ENCODE data around the gene NTM. TPM values are rescaled to one million over a fixed set of nuclear protein-coding genes. Genes with fewer than 3 reads are reported as not detected.

The NTM gene
- total RNA-seq, 2 experiments from 2014 or later = not detected

DNA sequence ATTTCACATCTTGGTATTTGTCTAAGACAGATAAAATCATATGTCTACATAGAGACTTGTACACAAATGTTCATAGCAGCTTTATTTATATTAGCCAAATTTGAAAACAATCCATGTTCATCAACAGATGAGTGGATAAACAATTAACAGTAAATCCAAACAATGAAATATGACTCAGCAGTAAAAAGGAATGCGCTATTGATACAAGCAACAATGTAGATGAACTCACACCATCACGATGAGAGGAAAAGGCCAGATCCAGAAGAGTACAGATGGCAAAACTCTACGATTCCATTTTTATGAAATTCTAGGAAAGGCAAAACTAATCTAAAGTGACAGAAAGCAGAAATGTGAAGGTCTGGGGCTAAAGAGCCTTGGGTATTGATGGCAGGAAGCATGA, 384.3 kb downstream of the NTM start:
- Mint-ChIP-seq H3K27ac (no peak overlapping the region), H3K27me3 (no peaks in the 10 kb centered on the region), H3K4me1 (no peaks in the 10 kb centered on the region), H3K9me3 (peaks cover 6% of the 10 kb centered on the region), H3K4me3 (no peak overlapping the region), H3K36me3 (ENCODE audit: low read depth) (no peaks in the 10 kb centered on the region)
- no peak for DNase-seq
- POLR2A ChIA-PET = no interaction called here
- CTCF ChIA-PET = no interaction called here

DNA sequence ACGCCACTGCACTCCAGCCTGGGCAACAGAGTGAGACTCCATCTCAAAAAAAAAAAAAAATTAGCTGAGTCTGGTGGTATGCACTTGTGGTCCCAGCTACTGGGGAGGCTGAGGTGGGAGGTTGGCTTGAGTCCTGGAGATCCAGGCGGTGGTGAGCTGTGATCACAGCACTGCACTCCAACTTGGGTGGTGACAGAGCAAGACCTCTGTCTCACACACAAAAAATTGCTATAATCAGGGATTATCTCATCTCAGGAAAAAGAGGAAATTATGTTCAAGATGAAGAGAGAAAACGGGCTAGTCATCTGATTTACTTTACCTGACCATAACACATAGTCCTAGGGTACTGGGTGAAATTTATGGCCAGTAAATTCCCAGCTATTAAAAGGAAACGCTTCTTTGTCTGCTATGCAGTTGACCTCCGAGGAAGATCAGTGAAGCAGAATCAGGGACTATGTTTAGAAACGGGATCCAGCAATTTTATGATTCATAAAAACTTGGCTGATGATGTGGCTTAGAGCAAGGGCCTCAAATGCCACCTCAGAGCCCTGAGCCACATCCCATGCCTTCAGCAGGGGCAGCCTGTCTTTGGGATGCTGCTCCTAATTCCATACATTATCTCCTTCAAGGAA, 386.2 kb downstream of the NTM start:
- CTCF ChIA-PET = interaction anchor here (1.6 kb wide), 1 partner anchor 8 kb away, joined by 6 read pairs; no protein-coding TSS in a partner anchor
- no peaks in the 10 kb centered on the region for H3K36me3 Mint-ChIP-seq (ENCODE audit: low read depth)
- no peak overlapping the region for H3K27ac Mint-ChIP-seq
- POLR2A ChIA-PET = no interaction called here
- H3K4me3 Mint-ChIP-seq = no peak overlapping the region
- H3K9me3 Mint-ChIP-seq = peaks cover 10% of the 10 kb centered on the region
- no peak for DNase-seq
- no peaks in the 10 kb centered on the region for H3K27me3 Mint-ChIP-seq
- H3K4me1 Mint-ChIP-seq = no peaks in the 10 kb centered on the region

DNA sequence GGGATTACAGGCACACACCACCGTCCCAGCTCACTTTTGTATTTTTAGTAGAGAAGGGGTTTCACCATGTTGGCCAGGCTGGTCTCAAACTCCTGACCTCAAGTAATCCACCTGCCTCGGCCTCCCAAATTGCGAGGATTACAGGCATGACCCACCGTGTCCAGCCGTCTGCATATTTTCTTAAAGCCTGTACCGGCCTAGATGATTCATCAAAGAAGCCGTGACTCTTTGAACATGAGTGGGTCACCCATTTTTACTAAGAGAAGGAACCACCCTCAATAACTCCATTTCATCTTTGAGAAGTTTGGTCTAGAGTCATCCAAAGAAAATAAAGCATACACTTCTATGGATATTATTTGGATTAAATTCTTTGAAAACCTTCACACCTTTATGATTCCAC, 388.3 kb downstream of the NTM start:
- Mint-ChIP-seq H3K27me3 (no peaks in the 10 kb centered on the region), H3K4me3 (no peak overlapping the region), H3K36me3 (ENCODE audit: low read depth) (no peaks in the 10 kb centered on the region), H3K4me1 (no peaks in the 10 kb centered on the region), H3K27ac (no peak overlapping the region), H3K9me3 (peaks cover 4% of the 10 kb centered on the region)
- ChIA-PET POLR2A (no interaction called here), CTCF (no interaction called here)
- DNase-seq = no peak

DNA sequence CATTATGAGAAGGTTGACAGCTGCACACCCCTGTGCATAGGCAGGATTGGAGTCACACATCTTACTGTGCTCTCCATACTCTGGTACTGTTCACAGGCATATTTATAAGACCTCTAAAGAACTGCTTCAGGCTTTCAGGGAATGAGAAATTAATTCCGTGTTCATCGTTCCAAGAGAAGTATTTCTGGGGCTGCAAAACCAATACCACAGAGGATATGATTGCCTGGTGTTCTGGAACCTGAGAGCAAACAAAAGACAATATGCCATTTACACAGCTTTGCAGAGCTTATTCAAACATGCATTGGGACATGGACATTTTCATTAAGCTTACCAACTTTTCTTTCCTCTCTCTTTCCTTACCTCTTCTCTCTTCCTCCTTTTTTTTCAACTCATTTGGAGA, 388.7 kb downstream of the NTM start:
- POLR2A ChIA-PET = no interaction called here
- Mint-ChIP-seq H3K27me3 (no peaks in the 10 kb centered on the region), H3K4me3 (no peak overlapping the region)

DNA sequence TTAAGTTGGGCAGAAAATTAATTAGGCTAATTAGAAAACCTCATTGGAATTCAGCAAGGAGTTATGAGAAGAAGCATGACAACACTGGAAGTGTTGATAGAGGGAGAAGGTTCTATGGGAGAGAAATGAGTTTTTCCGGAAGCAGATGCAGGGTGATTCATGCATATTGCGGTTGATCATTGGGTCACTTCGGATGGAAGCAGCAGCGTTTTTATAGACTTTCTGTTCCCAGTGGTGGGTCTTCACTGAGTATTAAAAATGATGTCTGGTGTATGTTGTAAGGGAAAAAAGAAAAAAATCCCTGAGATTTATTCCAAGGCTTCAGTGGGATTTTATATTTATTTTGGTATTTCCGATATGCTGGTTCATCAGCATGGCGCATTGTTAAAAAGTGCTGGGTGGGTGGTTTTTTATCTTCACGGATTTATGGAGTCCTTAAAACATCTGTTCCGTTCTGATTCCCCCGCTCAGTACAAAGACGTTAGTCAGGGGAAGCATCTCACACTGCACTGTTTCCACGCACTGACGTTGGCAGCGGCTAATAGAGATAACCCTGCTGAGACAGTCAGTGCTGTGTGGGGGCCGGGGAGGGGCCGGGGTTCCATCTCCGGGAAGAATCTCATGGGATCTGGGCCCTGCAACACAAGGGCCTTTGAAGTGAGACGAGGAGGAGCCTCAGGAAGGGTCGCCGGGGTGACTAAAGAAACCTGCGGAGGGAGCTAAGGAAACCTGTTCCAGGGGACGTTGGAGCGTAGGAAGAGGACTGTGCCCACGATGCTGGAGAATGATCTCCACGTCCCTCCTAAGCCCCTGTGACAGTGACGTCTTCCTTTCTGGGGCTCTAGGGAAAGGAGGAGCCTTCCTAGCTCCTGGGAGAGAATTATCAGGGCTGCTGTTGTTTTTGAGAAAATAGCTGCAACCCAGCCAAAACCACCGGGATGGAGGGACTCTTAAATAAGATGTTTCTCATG, 390.0 kb downstream of the NTM start:
- Mint-ChIP-seq H3K4me3 (no peak overlapping the region), H3K27me3 (no peaks in the 10 kb centered on the region), H3K27ac (no peak overlapping the region), H3K4me1 (no peaks in the 10 kb centered on the region), H3K9me3 (peaks cover 4% of the 10 kb centered on the region), H3K36me3 (ENCODE audit: low read depth) (no peaks in the 10 kb centered on the region)
- ChIA-PET POLR2A (no interaction called here), CTCF (no interaction called here)
- no peak for DNase-seq

More for the DNA sequence above, 388.7 kb downstream of the NTM start:
- no peak for DNase-seq
- Mint-ChIP-seq H3K9me3 (peaks cover 4% of the 10 kb centered on the region), H3K4me1 (no peaks in the 10 kb centered on the region), H3K27ac (no peak overlapping the region), H3K36me3 (ENCODE audit: low read depth) (no peaks in the 10 kb centered on the region)
- CTCF ChIA-PET = no interaction called here

DNA sequence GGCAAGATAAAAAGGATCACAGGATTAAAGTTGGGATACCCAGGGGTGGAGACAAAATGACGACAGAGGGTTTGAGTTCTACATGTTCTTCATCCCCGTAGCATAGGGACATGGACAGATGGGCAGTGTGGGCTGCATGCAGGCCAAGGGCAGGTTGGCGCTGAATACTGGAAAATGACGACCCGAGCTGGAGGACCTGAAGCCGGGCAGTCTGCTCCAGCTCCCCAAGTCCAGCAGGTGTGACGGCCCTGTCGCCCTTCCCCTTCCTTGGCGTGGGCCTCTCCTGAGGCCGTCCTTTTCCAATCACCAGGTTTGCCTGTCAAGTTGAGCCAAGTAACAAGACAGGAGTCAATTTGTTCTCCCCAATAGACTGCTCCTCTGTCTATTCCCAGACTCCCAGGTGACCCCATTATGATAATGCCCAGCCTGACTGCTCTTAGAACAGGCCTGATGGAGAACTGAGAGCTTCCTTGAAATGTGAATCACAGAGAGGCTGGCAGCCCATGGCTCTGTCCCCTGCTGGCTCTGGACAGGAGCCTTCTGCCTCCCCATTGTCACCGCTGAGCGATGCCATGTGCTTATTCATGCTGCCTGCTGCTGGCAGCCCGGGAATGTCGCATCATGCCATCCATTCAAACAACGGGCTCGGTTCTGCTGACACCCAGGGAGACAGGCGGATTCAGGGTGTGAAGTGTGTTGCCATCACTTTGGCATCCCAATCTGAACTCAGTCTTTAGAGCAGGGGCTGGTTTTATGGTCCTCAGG, 392.1 kb downstream of the NTM start:
- Mint-ChIP-seq H3K9me3 (peaks cover 4% of the 10 kb centered on the region), H3K27me3 (no peaks in the 10 kb centered on the region), H3K27ac (no peak overlapping the region), H3K36me3 (ENCODE audit: low read depth) (no peaks in the 10 kb centered on the region), H3K4me3 (no peak overlapping the region), H3K4me1 (no peaks in the 10 kb centered on the region)
- POLR2A ChIA-PET = no interaction called here
- CTCF ChIA-PET = no interaction called here
- no peak for DNase-seq

DNA sequence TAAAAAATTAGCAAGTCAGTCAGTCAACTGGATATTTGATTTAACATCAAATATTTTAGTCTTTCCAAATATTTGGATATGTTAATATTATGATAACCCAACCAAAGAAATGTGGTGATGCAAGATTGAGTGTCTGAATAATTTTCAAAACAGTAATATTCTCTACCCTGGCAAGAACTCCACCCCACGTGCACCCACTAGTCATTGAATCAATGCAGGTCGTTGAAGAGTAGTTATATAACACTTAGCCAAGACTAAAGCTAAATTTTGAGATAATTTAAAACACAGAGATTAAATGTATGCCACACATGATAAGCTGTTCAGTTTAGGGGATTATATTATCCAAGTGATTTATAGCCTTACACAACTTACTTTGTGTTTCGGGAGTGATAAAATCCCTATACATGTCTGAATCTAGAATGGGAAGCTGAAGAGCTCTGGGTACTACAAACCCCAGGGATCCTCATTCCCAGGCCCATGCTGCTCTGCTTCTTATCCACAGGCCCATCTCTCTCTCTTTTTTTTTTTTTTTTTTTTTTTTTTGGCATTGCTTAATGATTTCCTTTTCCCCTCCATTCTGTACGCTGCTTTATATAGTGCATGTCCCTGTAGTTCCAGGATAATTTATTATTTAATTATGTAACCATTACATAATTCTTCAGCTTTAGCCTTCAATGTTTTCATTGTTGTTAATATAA, 392.9 kb downstream of the NTM start:
- no peaks in the 10 kb centered on the region for H3K27me3 Mint-ChIP-seq
- ChIA-PET POLR2A (no interaction called here), CTCF (no interaction called here)
- no peak overlapping the region for H3K27ac Mint-ChIP-seq
- no peak for DNase-seq
- no peak overlapping the region for H3K4me3 Mint-ChIP-seq
- H3K4me1 Mint-ChIP-seq = no peaks in the 10 kb centered on the region
- H3K36me3 Mint-ChIP-seq (ENCODE audit: low read depth) = no peaks in the 10 kb centered on the region
- H3K9me3 Mint-ChIP-seq = peaks cover 4% of the 10 kb centered on the region

DNA sequence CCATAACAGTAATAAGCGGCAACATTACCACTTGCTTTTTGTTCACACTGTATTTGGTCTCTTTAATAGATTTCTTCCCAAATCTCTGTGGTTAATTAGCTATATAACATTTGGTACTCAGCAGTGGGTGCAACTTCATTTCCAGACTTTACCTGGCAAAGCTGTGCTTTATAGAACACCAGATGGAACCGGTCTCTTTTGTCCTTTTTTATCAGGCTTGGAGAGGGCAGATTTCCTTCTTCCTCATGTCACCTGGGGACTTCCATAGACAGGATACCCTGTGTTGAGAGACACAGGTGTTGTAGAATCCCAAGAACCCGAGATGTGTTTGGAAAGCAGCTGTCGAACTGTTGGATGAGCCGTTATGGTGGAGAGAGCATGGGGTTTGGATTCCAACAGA, 393.7 kb downstream of the NTM start:
- H3K4me3 Mint-ChIP-seq = no peak overlapping the region
- H3K27me3 Mint-ChIP-seq = no peaks in the 10 kb centered on the region
- H3K9me3 Mint-ChIP-seq = peaks cover 4% of the 10 kb centered on the region
- ChIA-PET POLR2A (no interaction called here), CTCF (no interaction called here)
- no peak for DNase-seq
- no peaks in the 10 kb centered on the region for H3K4me1 Mint-ChIP-seq
- no peak overlapping the region for H3K27ac Mint-ChIP-seq
- no peaks in the 10 kb centered on the region for H3K36me3 Mint-ChIP-seq (ENCODE audit: low read depth)

DNA sequence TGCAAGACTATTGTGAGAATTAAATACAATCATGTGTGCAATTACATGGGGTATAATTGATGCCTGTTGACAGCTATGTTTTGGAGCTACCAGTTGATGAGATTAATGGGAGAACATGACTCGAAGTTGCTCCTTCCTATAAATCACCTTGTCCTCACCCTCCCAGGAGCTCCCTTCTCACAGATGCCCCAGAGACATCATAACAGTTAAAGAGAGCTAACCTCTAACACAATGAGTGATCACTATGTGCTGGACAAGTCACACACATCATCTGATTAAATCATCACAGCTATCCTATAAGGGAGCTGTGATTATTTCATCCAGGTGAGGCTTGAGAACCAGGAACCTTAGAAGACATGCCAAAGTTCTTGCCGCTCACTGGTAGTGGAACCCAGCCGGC, 394.2 kb downstream of the NTM start:
- Mint-ChIP-seq H3K36me3 (ENCODE audit: low read depth) (no peaks in the 10 kb centered on the region), H3K27ac (no peak overlapping the region), H3K9me3 (peaks cover 4% of the 10 kb centered on the region), H3K4me3 (no peak overlapping the region), H3K4me1 (no peaks in the 10 kb centered on the region), H3K27me3 (no peaks in the 10 kb centered on the region)
- ChIA-PET POLR2A (no interaction called here), CTCF (no interaction called here)
- no peak for DNase-seq

DNA sequence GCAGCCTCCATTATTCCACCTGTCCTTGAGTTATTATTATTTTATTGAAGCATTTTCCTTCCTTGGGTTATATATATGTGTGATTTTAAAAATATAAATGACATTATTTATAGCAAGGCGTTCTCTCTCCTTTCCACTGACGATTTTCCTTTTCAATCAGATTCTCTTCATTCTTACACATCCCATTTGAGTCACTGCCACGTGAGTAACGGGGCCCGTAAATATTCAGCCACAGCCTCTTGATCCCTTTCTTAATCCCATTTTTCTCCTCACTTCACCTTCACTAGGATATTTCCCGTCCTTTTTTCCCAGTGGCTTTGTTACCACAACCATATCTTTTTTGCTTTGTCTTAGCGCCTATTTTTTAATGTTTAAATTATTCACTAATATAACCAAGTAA, 396.2 kb downstream of the NTM start:
- POLR2A ChIA-PET = no interaction called here
- no peaks in the 10 kb centered on the region for H3K27me3 Mint-ChIP-seq
- DNase-seq = no peak
- no peaks in the 10 kb centered on the region for H3K4me1 Mint-ChIP-seq
- H3K27ac Mint-ChIP-seq = no peak overlapping the region
- CTCF ChIA-PET = no interaction called here
- no peaks in the 10 kb centered on the region for H3K36me3 Mint-ChIP-seq (ENCODE audit: low read depth)
- no peaks in the 10 kb centered on the region for H3K9me3 Mint-ChIP-seq
- H3K4me3 Mint-ChIP-seq = no peak overlapping the region

DNA sequence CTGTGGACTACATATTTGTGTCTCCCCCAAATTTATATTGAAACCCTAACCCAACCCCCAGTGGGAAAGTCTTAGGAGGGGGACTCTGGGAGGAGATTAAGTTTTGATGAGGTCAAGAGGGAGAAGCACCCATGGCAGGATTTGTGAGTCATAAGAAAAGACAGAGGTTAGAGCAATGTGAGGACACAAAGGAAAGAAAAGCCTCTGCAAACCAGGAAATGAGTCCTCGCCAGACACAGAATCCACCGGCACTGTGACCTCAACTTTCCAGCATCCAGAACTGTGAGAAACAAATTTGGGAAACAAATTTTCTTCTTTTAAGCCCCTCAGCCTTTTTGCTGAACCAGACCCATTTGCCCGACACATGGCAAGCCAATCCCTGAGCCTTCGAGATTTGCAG, 397.0 kb downstream of the NTM start:
- Mint-ChIP-seq H3K36me3 (ENCODE audit: low read depth) (no peaks in the 10 kb centered on the region), H3K4me1 (no peaks in the 10 kb centered on the region), H3K4me3 (no peak overlapping the region), H3K27me3 (no peaks in the 10 kb centered on the region), H3K9me3 (no peaks in the 10 kb centered on the region), H3K27ac (no peak overlapping the region)
- ChIA-PET CTCF (no interaction called here), POLR2A (no interaction called here)
- DNase-seq = no peak

DNA sequence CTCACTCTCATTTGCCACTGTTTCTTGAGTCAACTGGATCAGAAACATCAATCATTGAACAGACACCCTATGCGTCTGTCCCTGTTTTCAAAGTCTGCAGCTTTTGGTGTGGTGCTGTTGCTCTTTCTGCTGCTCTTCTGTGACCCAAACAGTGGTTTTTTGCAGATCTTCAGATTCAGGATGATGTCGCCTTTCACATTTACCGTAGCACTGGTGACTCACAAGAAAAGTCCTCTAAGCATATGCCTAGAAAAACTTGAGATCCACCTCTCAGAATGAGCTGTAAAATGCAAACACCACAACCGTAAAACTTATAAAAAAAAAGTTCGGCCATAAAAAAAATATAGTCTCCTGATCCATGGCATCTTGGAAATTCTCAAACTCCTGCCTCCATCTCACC, 400.4 kb downstream of the NTM start:
- CTCF ChIA-PET = no interaction called here

DNA sequence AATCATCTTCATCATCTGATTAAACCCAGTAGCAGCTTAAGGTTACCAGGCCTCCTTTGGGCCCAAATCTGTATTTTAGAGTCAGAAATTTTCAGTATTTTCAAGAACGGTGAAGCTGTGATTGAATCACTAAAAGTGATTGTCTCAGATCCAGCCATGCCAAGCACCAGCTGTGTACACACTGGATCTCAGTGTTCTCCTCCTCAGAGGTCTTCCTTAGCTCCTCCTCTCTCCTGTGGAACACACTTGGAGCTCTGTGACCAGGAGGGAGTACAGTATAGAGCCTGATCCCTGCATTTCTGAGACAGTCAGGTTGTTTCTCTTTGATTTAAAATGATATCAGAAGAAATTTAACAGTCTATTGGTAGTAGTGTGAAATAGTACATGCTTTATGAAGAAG, 401.1 kb downstream of the NTM start:
- Mint-ChIP-seq H3K36me3 (ENCODE audit: low read depth) (no peaks in the 10 kb centered on the region), H3K4me3 (no peak overlapping the region), H3K9me3 (no peaks in the 10 kb centered on the region), H3K27me3 (no peaks in the 10 kb centered on the region), H3K27ac (no peak overlapping the region), H3K4me1 (no peaks in the 10 kb centered on the region)
- no peak for DNase-seq
- ChIA-PET CTCF (no interaction called here), POLR2A (no interaction called here)

More for the DNA sequence above, 400.4 kb downstream of the NTM start:
- Mint-ChIP-seq H3K27me3 (no peaks in the 10 kb centered on the region), H3K36me3 (ENCODE audit: low read depth) (no peaks in the 10 kb centered on the region), H3K9me3 (no peaks in the 10 kb centered on the region), H3K4me1 (no peaks in the 10 kb centered on the region), H3K27ac (no peak overlapping the region), H3K4me3 (no peak overlapping the region)
- POLR2A ChIA-PET = no interaction called here
- no peak for DNase-seq
